Measurements from ENCODE around the gene PITHD1. TPM values are rescaled to one million over a fixed set of nuclear protein-coding genes. Genes with fewer than 3 reads are reported as not detected.
A peak's percentile ranks its signal among the peaks of the same experiment; 100 is the strongest.
"Not testable (repeated sequence)": the region's sequence is repeated elsewhere in the genome, so short reads cannot be mapped to it uniquely, and the experiment has no call there.

Gene PITHD1
- total and polyA plus RNA-seq, 4 experiments from 2014 or later: 65.3 to 82.2 (median 80.2) TPM

- Histone ChIP-seq H3K27ac (ENCODE audit: low read depth, low read length) (no peak overlapping the region), H3K4me3 (ENCODE audit: low read length in 2 of 2) (no peak overlapping the region), H3K36me3 (ENCODE audit: insufficient read depth, low read length) (peaks cover 5% of the 10 kb centered on the region), H3K27me3 (ENCODE audit: insufficient read depth, low read length) (no peaks in the 10 kb centered on the region), H3K4me1 (ENCODE audit: insufficient read depth, low read length) (peaks cover 31% of the 10 kb centered on the region), H3K9me3 (ENCODE audit: control insufficient read depth in 1 of 2, low read length in 2 of 2) (no peaks in the 10 kb centered on the region)
- intact Hi-C loops (cut with micrococcal nuclease): no loop called here
- peak overlapping the region in 1 of 8 donors; percentile 41 for H3K4me3 Mint-ChIP-seq
- H3K9me3 Mint-ChIP-seq: peaks cover 0 to 3% (median 0%) of the 10 kb centered on the region in 8 donors
- CTCF ChIA-PET (ENCODE audit: partially characterized antibody): interaction anchor here (2.0 kb wide), 1 partner anchor 22 kb away, joined by 5 read pairs; no protein-coding TSS in a partner anchor
- peaks cover 4 to 27% of the 10 kb centered on the region in 2 donors for H3K36me3 Mint-ChIP-seq
- POLR2A ChIA-PET (ENCODE audit: partially characterized antibody): interaction anchor here (6.4 kb wide), 1 partner anchor 16 kb away, joined by 64 read pairs; the partner anchor contains the start of gene PITHD1
- DNase-seq: no peak
- H3K27ac Mint-ChIP-seq: peak overlapping the region in 4 of 7 donors; percentile 12 to 68 (median 50)
- peaks cover 11 to 40% (median 25%) of the 10 kb centered on the region in 4 donors for H3K4me1 Mint-ChIP-seq
- no peaks in the 10 kb centered on the region for H3K27me3 Mint-ChIP-seq
Measured at GRCh38 chr1:23793861-23794731, 15.9 kb downstream of the PITHD1 start.

- DNase-seq; H3K4me3 ChIP-seq (ENCODE audit: low read length in 2 of 2); H3K27me3 ChIP-seq (ENCODE audit: insufficient read depth, low read length); H3K9me3 ChIP-seq (ENCODE audit: control insufficient read depth in 1 of 2, low read length in 2 of 2); POLR2A ChIA-PET (ENCODE audit: partially characterized antibody); H3K27me3 Mint-ChIP-seq; H3K9me3 Mint-ChIP-seq; intact Hi-C loops (cut with micrococcal nuclease); H3K36me3 ChIP-seq (ENCODE audit: insufficient read depth, low read length); H3K27ac ChIP-seq (ENCODE audit: low read depth, low read length): not testable (repeated sequence)
- Mint-ChIP-seq H3K36me3 (peaks cover 4 to 27% of the 10 kb centered on the region in 2 donors), H3K4me3 (peak overlapping the region in 1 of 8 donors; percentile 41), H3K4me1 (peaks cover 15 to 47% (median 30%) of the 10 kb centered on the region in 4 donors), H3K27ac (peak overlapping the region in 1 of 7 donors; percentile 27)
- CTCF ChIA-PET (ENCODE audit: partially characterized antibody): interaction anchor here (2.0 kb wide), 1 partner anchor 23 kb away, joined by 5 read pairs; no protein-coding TSS in a partner anchor
- H3K4me1 ChIP-seq (ENCODE audit: insufficient read depth, low read length): peaks cover 38% of the 10 kb centered on the region
Measured at GRCh38 chr1:23794732-23795182, 16.5 kb downstream of the PITHD1 start.

- Histone ChIP-seq H3K27ac (ENCODE audit: low read depth, low read length) (no peak overlapping the region), H3K4me1 (ENCODE audit: insufficient read depth, low read length) (peaks cover 34% of the 10 kb centered on the region), H3K4me3 (ENCODE audit: low read length in 2 of 2) (no peak overlapping the region), H3K9me3 (ENCODE audit: control insufficient read depth in 1 of 2, low read length in 2 of 2) (no peaks in the 10 kb centered on the region), H3K27me3 (ENCODE audit: insufficient read depth, low read length) (no peaks in the 10 kb centered on the region), H3K36me3 (ENCODE audit: insufficient read depth, low read length) (peaks cover 5% of the 10 kb centered on the region)
- CTCF ChIA-PET (ENCODE audit: partially characterized antibody): no interaction called here
- DNase-seq: no peak
- Mint-ChIP-seq H3K9me3 (peaks cover 0 to 3% (median 0%) of the 10 kb centered on the region in 8 donors), H3K27me3 (no peaks in the 10 kb centered on the region), H3K4me1 (peaks cover 10 to 47% (median 26%) of the 10 kb centered on the region in 4 donors), H3K27ac (peak overlapping the region in 2 of 7 donors; percentile 4 to 71), H3K4me3 (no peak overlapping the region), H3K36me3 (peaks cover 4 to 27% of the 10 kb centered on the region in 2 donors)
- POLR2A ChIA-PET (ENCODE audit: partially characterized antibody): no interaction called here
- intact Hi-C loops (cut with micrococcal nuclease): no loop called here
Measured at GRCh38 chr1:23795676-23796465, 17.7 kb downstream of the PITHD1 start.

- Mint-ChIP-seq H3K27me3 (no peaks in the 10 kb centered on the region), H3K4me1 (peaks cover 10 to 45% (median 25%) of the 10 kb centered on the region in 4 donors), H3K36me3 (peaks cover 4 to 21% of the 10 kb centered on the region in 2 donors), H3K4me3 (no peak overlapping the region), H3K9me3 (peaks cover 0 to under 1% (median 0%) of the 10 kb centered on the region in 8 donors), H3K27ac (peak overlapping the region in 3 of 7 donors; percentile 30 to 72 (median 68))
- intact Hi-C loops (cut with micrococcal nuclease): no loop called here
- ChIA-PET POLR2A (ENCODE audit: partially characterized antibody) (interaction anchor here (0.8 to 1.1 kb wide), 2 partner anchors 16 to 28 kb away, joined by 3 to 4 read pairs; partner anchors contain the start of gene HMGCL), CTCF (ENCODE audit: partially characterized antibody) (interaction anchor here (1.2 kb wide), 1 partner anchor 8 kb away, joined by 3 read pairs; no protein-coding TSS in a partner anchor)
- DNase-seq: no peak
- Histone ChIP-seq H3K4me1 (ENCODE audit: insufficient read depth, low read length) (peaks cover 40% of the 10 kb centered on the region), H3K9me3 (ENCODE audit: control insufficient read depth in 1 of 2, low read length in 2 of 2) (no peaks in the 10 kb centered on the region), H3K4me3 (ENCODE audit: low read length in 2 of 2) (no peak overlapping the region), H3K36me3 (ENCODE audit: insufficient read depth, low read length) (peaks cover 5% of the 10 kb centered on the region), H3K27ac (ENCODE audit: low read depth, low read length) (no peak overlapping the region), H3K27me3 (ENCODE audit: insufficient read depth, low read length) (no peaks in the 10 kb centered on the region)
Measured at GRCh38 chr1:23796466-23797271, 18.5 kb downstream of the PITHD1 start.

- peaks cover 8 to 41% (median 22%) of the 10 kb centered on the region in 4 donors for H3K4me1 Mint-ChIP-seq
- Histone ChIP-seq H3K9me3 (ENCODE audit: control insufficient read depth in 1 of 2, low read length in 2 of 2) (no peaks in the 10 kb centered on the region), H3K4me3 (ENCODE audit: low read length in 2 of 2) (no peak overlapping the region), H3K4me1 (ENCODE audit: insufficient read depth, low read length) (peaks cover 32% of the 10 kb centered on the region), H3K27me3 (ENCODE audit: insufficient read depth, low read length) (no peaks in the 10 kb centered on the region), H3K36me3 (ENCODE audit: insufficient read depth, low read length) (peaks cover 5% of the 10 kb centered on the region), H3K27ac (ENCODE audit: low read depth, low read length) (no peak overlapping the region)
- peak overlapping the region in 3 of 7 donors; percentile 37 to 84 (median 68) for H3K27ac Mint-ChIP-seq
- H3K36me3 Mint-ChIP-seq: peaks cover 4 to 19% of the 10 kb centered on the region in 2 donors
- H3K27me3 Mint-ChIP-seq: no peaks in the 10 kb centered on the region
- POLR2A ChIA-PET (ENCODE audit: partially characterized antibody): interaction anchor here (1.1 to 5.4 kb wide), 3 partner anchors 12 to 27 kb away, joined by 4 to 70 read pairs (median 5); partner anchors contain the start of genes HMGCL and PITHD1
- no peaks in the 10 kb centered on the region for H3K9me3 Mint-ChIP-seq
- intact Hi-C loops (cut with micrococcal nuclease): no loop called here
- CTCF ChIA-PET (ENCODE audit: partially characterized antibody): interaction anchor here (1.1 to 1.2 kb wide), 2 partner anchors 10 to 20 kb away, joined by 3 read pairs; partner anchors contain the start of gene PITHD1
- H3K4me3 Mint-ChIP-seq: no peak overlapping the region
- no peak for DNase-seq
Measured at GRCh38 chr1:23797478-23798448, 19.5 kb downstream of the PITHD1 start.

All from CD4-positive, alpha-beta memory T cell (primary cell).